ENCODE data around the gene SUV39H1. TPM values are rescaled to one million over a fixed set of nuclear protein-coding genes. Genes with fewer than 3 reads are reported as not detected.

Gene SUV39H1
- total RNA-seq, 2 donors from 2014 or later, result 7.8 to 10.6 TPM

DNA sequence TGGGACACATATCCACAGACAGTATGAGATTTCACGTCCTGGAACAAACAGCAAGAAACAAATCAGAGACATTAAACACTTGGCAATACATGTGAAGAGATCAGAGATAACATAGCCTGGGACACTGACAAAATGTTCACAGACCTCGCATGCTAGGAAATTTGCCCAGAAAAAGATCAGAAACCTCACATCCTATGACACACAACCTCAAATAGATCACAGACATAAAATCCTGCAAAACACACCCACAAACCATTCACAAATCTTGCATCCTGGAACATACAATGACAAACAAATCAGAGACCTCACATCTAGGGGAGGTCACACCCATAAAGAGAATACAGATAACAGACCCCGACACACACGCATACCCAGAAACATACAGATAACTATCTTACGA lies 18.0 kb downstream of the SUV39H1 start:
- peaks cover 30% of the 10 kb centered on the region for H3K27me3 Mint-ChIP-seq (ENCODE audit: insufficient read depth)
- Histone ChIP-seq H3K9me3 (ENCODE audit: control insufficient read depth, low read length) (no peaks in the 10 kb centered on the region), H3K27ac (ENCODE audit: low read depth, low read length) (no peak overlapping the region), H3K27me3 (ENCODE audit: control insufficient read depth, insufficient read depth, low read length, poor library complexity, severe bottlenecking) (no peaks in the 10 kb centered on the region), H3K36me3 (ENCODE audit: control insufficient read depth, insufficient read depth, low read length) (no peaks in the 10 kb centered on the region), H3K4me3 (ENCODE audit: low read length) (no peak overlapping the region), H3K9ac (ENCODE audit: extremely low read depth, low read length, poor library complexity, severe bottlenecking) (no peak overlapping the region), H3K4me1 (ENCODE audit: control insufficient read depth, insufficient read depth, low read length) (no peaks in the 10 kb centered on the region)
- WGBS, 2 experiments (ENCODE audit: insufficient coverage in 1 of 2, insufficient read length in 1 of 2), result 60 to 90% methylated on average over 1 to 5 of the region's 5 CpGs
- H3K36me3 Mint-ChIP-seq (ENCODE audit: low read depth), result no peaks in the 10 kb centered on the region
- H3K27ac Mint-ChIP-seq, result no peak overlapping the region
- H3K4me3 Mint-ChIP-seq, result no peak overlapping the region
- TF ChIP-seq, protein P1, sequence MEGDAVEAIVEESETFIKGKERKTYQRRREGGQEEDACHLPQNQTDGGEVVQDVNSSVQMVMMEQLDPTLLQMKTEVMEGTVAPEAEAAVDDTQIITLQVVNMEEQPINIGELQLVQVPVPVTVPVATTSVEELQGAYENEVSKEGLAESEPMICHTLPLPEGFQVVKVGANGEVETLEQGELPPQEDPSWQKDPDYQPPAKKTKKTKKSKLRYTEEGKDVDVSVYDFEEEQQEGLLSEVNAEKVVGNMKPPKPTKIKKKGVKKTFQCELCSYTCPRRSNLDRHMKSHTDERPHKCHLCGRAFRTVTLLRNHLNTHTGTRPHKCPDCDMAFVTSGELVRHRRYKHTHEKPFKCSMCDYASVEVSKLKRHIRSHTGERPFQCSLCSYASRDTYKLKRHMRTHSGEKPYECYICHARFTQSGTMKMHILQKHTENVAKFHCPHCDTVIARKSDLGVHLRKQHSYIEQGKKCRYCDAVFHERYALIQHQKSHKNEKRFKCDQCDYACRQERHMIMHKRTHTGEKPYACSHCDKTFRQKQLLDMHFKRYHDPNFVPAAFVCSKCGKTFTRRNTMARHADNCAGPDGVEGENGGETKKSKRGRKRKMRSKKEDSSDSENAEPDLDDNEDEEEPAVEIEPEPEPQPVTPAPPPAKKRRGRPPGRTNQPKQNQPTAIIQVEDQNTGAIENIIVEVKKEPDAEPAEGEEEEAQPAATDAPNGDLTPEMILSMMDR (conservative IDR thresholded peaks at IDR 0.05), result no peak
- peaks cover 9% of the 10 kb centered on the region for H3K4me1 Mint-ChIP-seq
- peaks cover 69% of the 10 kb centered on the region for H3K9me3 Mint-ChIP-seq
- no peak for DNase-seq

DNA sequence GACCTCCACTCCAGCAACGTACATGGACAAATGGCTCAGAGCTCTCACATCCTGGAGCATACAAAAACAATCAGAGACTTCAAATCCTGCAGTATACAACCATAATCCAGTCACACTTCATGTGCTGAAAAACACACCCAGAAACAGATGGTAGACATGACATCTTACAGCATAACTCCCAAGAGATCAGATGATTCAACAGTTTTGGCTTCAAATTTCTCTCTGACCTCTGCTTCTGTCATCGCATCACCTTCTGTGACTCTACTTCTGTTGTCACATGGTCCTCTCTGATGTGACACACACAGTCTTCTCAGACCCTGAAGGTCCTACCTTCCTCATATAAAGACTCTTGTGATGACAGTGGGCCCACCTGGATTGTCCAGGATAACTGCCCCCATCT lies 18.5 kb downstream of the SUV39H1 start:
- H3K9ac ChIP-seq (ENCODE audit: extremely low read depth, low read length, poor library complexity, severe bottlenecking), result no peak overlapping the region
- H3K4me1 ChIP-seq (ENCODE audit: control insufficient read depth, insufficient read depth, low read length), result no peaks in the 10 kb centered on the region
- no peak for DNase-seq
- Mint-ChIP-seq H3K27me3 (ENCODE audit: insufficient read depth) (peaks cover 30% of the 10 kb centered on the region), H3K27ac (no peak overlapping the region), H3K4me3 (no peak overlapping the region), H3K36me3 (ENCODE audit: low read depth) (no peaks in the 10 kb centered on the region), H3K9me3 (peaks cover 66% of the 10 kb centered on the region), H3K4me1 (peaks cover 9% of the 10 kb centered on the region)
- no peaks in the 10 kb centered on the region for H3K36me3 ChIP-seq (ENCODE audit: control insufficient read depth, insufficient read depth, low read length)
- no peak overlapping the region for H3K27ac ChIP-seq (ENCODE audit: low read depth, low read length)
- H3K4me3 ChIP-seq (ENCODE audit: low read length), result no peak overlapping the region
- H3K9me3 ChIP-seq (ENCODE audit: control insufficient read depth, low read length), result no peaks in the 10 kb centered on the region
- WGBS, 2 experiments (ENCODE audit: insufficient coverage in 1 of 2, insufficient read length in 1 of 2), result 84 to 100% methylated on average over 1 to 2 of the region's 2 CpGs
- H3K27me3 ChIP-seq (ENCODE audit: control insufficient read depth, insufficient read depth, low read length, poor library complexity, severe bottlenecking), result no peaks in the 10 kb centered on the region
- TF ChIP-seq, protein P1 (conservative IDR thresholded peaks at IDR 0.05), result no peak

DNA sequence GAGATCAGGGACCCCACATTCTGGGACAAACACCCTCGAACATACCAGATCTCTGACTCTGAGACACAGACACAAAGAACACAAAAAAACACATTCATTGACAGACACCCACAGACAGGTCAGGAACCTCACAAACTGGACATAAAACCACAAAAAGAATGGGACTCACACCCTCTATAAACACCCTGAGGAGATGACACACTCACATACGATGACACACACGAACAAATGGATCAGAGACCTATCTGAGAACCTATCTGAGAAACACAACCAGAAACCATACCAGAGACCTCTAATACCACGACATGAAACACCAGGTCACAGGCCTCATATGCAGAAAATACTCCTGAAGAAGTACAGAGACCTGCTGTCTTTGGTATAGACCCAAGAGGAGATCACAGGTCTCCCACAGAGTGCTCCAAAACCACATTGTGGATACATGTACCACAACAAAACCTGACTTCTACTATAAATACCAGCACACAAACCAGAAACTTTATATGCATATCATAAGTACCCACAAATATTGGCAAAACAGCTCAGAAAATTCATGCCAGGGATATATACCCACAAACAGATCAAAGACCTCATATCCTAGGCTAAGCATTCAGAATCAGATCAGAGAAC lies 19.5 kb downstream of the SUV39H1 start:
- no peak overlapping the region for H3K4me3 Mint-ChIP-seq
- no peaks in the 10 kb centered on the region for H3K9me3 ChIP-seq (ENCODE audit: control insufficient read depth, low read length)
- H3K27ac ChIP-seq (ENCODE audit: low read depth, low read length), result no peak overlapping the region
- peaks cover 6% of the 10 kb centered on the region for H3K4me1 Mint-ChIP-seq
- TF ChIP-seq, protein P1 (conservative IDR thresholded peaks at IDR 0.05), result no peak
- no peaks in the 10 kb centered on the region for H3K27me3 ChIP-seq (ENCODE audit: control insufficient read depth, insufficient read depth, low read length, poor library complexity, severe bottlenecking)
- H3K27me3 Mint-ChIP-seq (ENCODE audit: insufficient read depth), result peaks cover 30% of the 10 kb centered on the region
- 87% methylated on average over 4 of the region's 4 CpGs; no CpG with 5 or more reads in 1 of the 2 experiments for WGBS, 2 experiments (ENCODE audit: insufficient coverage in 1 of 2, insufficient read length in 1 of 2)
- no peak overlapping the region for H3K4me3 ChIP-seq (ENCODE audit: low read length)
- no peaks in the 10 kb centered on the region for H3K36me3 Mint-ChIP-seq (ENCODE audit: low read depth)
- no peaks in the 10 kb centered on the region for H3K4me1 ChIP-seq (ENCODE audit: control insufficient read depth, insufficient read depth, low read length)
- no peaks in the 10 kb centered on the region for H3K36me3 ChIP-seq (ENCODE audit: control insufficient read depth, insufficient read depth, low read length)
- DNase-seq, result no peak
- no peak overlapping the region for H3K27ac Mint-ChIP-seq
- no peak overlapping the region for H3K9ac ChIP-seq (ENCODE audit: extremely low read depth, low read length, poor library complexity, severe bottlenecking)
- peaks cover 58% of the 10 kb centered on the region for H3K9me3 Mint-ChIP-seq
